Mucosa of stomach (tissue), 1 donor: ENCODE data around the gene VCAM1.
"Not testable (repeated sequence)": the region's sequence is repeated elsewhere in the genome, so short reads cannot be mapped to it uniquely, and the experiment has no call there.

Experiments
- H3K27me3 ChIP-seq: one replicate; pipeline ENCODE4 v1.7.0; 2013; ENCODE audit warnings: mild to moderate bottlenecking, low read length; ENCODE audit not compliant: control insufficient read depth, insufficient read depth
- H3K36me3 ChIP-seq: one replicate; pipeline ENCODE4 v1.7.0; 2013; ENCODE audit warnings: low read length; ENCODE audit not compliant: control insufficient read depth, insufficient read depth
- H3K4me1 ChIP-seq: one replicate; pipeline ENCODE4 v1.7.0; 2013; ENCODE audit warnings: mild to moderate bottlenecking, low read length; ENCODE audit not compliant: control insufficient read depth, insufficient read depth
- H3K4me3 ChIP-seq: one replicate; pipeline ENCODE4 v1.7.0; 2013; ENCODE audit warnings: low read length
- H3K9ac ChIP-seq: one replicate; pipeline ENCODE4 v1.7.0; 2013; ENCODE audit warnings: mild to moderate bottlenecking, low read length, moderate library complexity
- H3K9me3 ChIP-seq: one replicate; pipeline ENCODE4 v1.7.0; 2013; ENCODE audit warnings: mild to moderate bottlenecking, low read length, moderate library complexity; ENCODE audit not compliant: control insufficient read depth
- donor health status: Pancreatic carcinoma.

Gene VCAM1

DNA sequence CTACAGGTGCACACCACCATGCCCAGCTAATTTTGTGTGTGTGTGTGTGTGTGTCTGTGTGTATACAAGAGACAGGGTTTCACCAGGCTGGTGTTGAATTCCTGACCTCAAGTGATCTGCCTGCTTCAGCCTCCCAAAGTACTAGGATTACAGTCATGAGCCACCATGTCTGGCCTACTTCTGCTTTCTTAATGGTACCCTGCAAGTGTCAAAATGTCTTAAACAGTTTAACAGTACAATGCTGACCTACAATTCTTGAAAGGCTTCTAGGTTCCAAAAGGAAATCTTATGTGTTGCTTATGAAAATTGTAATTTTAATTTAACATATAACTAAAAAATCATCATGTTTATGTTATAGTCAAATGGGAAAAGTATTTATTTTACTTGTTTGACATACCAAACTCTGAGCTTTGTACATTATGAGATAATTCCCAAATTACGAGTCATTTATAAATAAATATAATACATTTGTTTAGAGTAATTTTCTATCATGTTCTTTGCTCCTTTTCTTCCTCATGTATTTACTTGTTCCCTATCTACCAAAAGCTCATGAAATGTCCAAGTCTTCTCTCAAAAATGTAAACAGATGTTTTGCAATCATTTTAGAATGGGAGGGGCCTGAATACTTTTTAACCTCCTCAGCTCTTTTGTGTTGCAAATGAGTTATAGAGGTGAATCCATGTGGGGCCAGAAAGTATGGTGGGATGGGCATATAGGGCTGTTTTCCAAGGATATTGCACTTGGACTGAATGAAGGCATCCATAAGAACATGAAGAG is 8.4 kb upstream of the VCAM1 start:
- Histone ChIP-seq H3K9ac (no peak overlapping the region), H3K4me1 (peaks cover 8% of the 10 kb centered on the region), H3K9me3 (no peaks in the 10 kb centered on the region), H3K27me3 (no peaks in the 10 kb centered on the region), H3K36me3 (no peaks in the 10 kb centered on the region), H3K4me3 (no peak overlapping the region)

DNA sequence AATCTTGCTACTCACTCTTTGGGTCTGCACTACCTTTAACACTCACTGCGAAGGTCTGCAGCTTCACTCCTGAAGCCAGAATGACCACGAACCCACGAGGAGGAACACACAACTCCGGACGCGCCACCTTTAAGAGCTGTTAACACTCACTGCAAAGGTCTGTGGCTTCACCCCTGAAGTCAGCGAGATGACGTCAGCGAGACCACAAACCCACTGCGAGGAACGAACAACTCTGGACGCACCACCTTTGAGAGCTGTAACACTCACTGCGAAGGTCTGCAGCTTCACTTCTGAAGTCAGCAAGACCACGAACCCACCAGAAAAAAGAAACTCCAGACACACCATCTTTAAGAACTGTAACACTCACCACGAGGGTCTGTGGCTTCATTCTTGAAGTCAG is 6.5 kb upstream of the VCAM1 start:
- not testable (repeated sequence) for H3K4me1 ChIP-seq, H3K4me3 ChIP-seq, H3K9ac ChIP-seq, H3K27me3 ChIP-seq, H3K9me3 ChIP-seq, H3K36me3 ChIP-seq

- Histone ChIP-seq H3K9me3 (no peaks in the 10 kb centered on the region), H3K9ac (no peak overlapping the region), H3K4me3 (no peak overlapping the region), H3K27me3 (no peaks in the 10 kb centered on the region), H3K36me3 (no peaks in the 10 kb centered on the region), H3K4me1 (peaks cover 8% of the 10 kb centered on the region)
These were observed 5.9 kb upstream of the VCAM1 start for GRCh38 chr1:100713626-100714025.

DNA sequence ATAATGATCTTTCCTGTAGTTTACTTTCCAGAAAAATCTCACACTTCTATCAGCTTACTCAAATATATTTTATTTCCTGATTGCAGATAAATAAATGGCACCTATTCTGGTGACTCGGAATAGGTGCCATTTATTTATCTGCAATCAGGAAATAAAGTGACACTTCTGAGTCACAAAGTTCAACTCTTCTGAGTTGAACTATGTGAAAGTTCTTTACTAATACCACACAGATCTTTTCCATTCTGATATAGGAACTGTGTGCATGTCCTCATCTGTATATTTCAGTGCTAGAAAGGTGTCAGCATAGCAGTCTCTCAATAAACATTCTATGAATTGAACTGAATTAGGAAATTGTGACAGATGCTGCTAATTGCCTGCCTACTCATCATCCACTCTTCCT is 4.9 kb upstream of the VCAM1 start:
- H3K4me1 ChIP-seq: peaks cover 8% of the 10 kb centered on the region
- H3K9ac ChIP-seq: no peak overlapping the region
- no peak overlapping the region for H3K4me3 ChIP-seq
- no peaks in the 10 kb centered on the region for H3K36me3 ChIP-seq
- H3K27me3 ChIP-seq: no peaks in the 10 kb centered on the region
- H3K9me3 ChIP-seq: no peaks in the 10 kb centered on the region

DNA sequence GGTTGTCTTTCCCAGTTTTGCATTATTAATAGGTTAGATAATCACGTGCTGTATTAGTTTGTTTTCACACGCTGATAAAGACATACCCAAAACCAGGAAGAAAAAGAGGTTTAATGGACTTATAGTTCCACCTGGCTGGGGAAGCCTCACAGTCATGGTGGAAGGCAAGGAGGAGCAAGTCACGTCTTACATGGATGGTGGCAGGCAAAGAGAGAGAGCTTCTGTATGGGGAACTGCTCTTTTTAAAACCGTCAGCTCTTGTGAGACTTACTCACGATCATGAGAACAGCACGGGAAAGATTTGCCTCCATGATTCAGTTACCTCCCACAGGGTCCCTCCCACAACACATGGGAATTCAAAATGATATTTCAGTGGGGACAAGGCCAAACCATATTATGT is 2.3 kb upstream of the VCAM1 start:
- no peaks in the 10 kb centered on the region for H3K36me3 ChIP-seq
- peaks cover 8% of the 10 kb centered on the region for H3K4me1 ChIP-seq
- no peak overlapping the region for H3K9ac ChIP-seq
- no peak overlapping the region for H3K4me3 ChIP-seq
- no peaks in the 10 kb centered on the region for H3K9me3 ChIP-seq
- H3K27me3 ChIP-seq: no peaks in the 10 kb centered on the region

- Histone ChIP-seq H3K4me3 (no peak overlapping the region), H3K4me1 (peaks cover 6% of the 10 kb centered on the region), H3K9me3 (no peaks in the 10 kb centered on the region)
These were observed 961 bp upstream of the VCAM1 start for GRCh38 chr1:100718581-100718980.

DNA sequence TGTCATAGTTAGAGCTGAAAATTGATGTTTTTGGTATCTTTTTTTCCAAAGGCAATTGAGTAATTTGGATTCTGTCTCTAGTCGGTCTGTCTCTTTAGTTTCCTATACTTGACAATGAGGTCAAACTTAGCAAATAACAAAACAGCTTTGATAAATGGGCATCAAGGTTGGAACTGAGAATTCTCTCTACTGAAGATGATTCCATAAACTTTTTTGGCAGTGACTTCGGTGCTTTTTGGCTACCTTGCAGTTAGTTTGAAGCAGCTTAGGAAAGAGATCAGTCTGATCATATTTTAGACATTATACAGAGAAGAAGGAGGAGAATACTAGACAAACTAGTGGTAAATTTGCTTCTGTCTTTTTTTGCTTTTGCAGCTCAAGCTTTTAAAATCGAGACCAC is 559 bp downstream of the VCAM1 start:
- no peaks in the 10 kb centered on the region for H3K4me1 ChIP-seq
- H3K4me3 ChIP-seq: no peak overlapping the region
- no peak overlapping the region for H3K9ac ChIP-seq
- H3K36me3 ChIP-seq: no peaks in the 10 kb centered on the region
- no peaks in the 10 kb centered on the region for H3K9me3 ChIP-seq
- H3K27me3 ChIP-seq: no peaks in the 10 kb centered on the region

More at GRCh38 chr1:100718581-100718980, 961 bp upstream of the VCAM1 start:
- Histone ChIP-seq H3K36me3 (no peaks in the 10 kb centered on the region), H3K27me3 (no peaks in the 10 kb centered on the region), H3K9ac (no peak overlapping the region)

DNA sequence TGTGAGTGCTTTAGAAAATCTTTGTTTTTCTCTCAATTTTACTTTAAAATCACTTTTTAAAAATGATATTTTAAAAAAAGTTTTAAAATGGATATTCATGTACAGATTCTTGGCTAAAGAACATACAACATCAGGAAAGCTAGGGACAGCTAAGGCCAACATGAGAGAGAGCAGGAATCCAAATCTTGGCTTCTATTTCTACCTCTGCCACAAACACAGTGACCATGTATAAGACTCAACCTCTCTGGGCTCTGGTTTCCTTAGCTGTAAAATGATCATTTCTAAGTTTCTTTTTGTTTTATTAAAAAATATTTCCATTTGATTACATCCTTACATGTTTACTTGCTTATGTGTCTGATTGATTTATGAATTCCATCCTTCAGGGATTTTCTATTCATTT is 1.2 kb downstream of the VCAM1 start:
- H3K4me3 ChIP-seq: no peak overlapping the region
- H3K9ac ChIP-seq: no peak overlapping the region

GRCh38 chr1:100721526-100722207 is 2.1 kb downstream of the VCAM1 start:
- no peaks in the 10 kb centered on the region for H3K36me3 ChIP-seq
- no peak overlapping the region for H3K9ac ChIP-seq
- H3K27me3 ChIP-seq: no peaks in the 10 kb centered on the region
- H3K4me3 ChIP-seq: no peak overlapping the region
- H3K9me3 ChIP-seq: no peaks in the 10 kb centered on the region
- no peaks in the 10 kb centered on the region for H3K4me1 ChIP-seq

More for the DNA sequence above, 1.2 kb downstream of the VCAM1 start:
- Histone ChIP-seq H3K36me3 (no peaks in the 10 kb centered on the region), H3K27me3 (no peaks in the 10 kb centered on the region), H3K4me1 (no peaks in the 10 kb centered on the region), H3K9me3 (no peaks in the 10 kb centered on the region)

GRCh38 chr1:100722221-100722620 is 2.7 kb downstream of the VCAM1 start:
- H3K36me3 ChIP-seq: no peaks in the 10 kb centered on the region
- H3K4me3 ChIP-seq: no peak overlapping the region
- H3K9ac ChIP-seq: no peak overlapping the region
- no peaks in the 10 kb centered on the region for H3K9me3 ChIP-seq
- no peaks in the 10 kb centered on the region for H3K27me3 ChIP-seq
- peaks cover 5% of the 10 kb centered on the region for H3K4me1 ChIP-seq

GRCh38 chr1:100724281-100724680 is 4.7 kb downstream of the VCAM1 start:
- H3K4me3 ChIP-seq: no peak overlapping the region
- H3K27me3 ChIP-seq: no peaks in the 10 kb centered on the region
- H3K36me3 ChIP-seq: no peaks in the 10 kb centered on the region
- H3K9ac ChIP-seq: no peak overlapping the region
- H3K4me1 ChIP-seq: peaks cover 7% of the 10 kb centered on the region
- H3K9me3 ChIP-seq: no peaks in the 10 kb centered on the region

DNA sequence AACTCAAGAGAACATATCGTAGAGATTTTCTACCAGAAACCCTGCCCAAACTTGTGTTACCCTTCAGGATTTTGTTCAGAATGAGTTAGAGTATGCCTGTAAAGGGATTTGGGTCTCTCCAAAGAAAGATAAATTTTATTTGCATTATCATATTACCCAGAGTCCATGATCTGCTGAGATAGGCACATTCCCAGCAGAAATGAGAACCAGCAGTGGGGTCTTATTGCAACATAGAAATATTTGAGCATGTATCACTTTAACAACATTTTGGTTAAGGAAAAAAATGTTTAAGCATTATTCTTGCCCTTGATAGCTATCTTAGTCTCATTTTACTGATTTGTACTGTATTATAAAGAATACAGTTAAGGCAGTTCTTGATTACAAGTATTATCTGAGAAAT is 10.6 kb downstream of the VCAM1 start:
- Histone ChIP-seq H3K27me3 (no peaks in the 10 kb centered on the region), H3K9ac (no peak overlapping the region), H3K36me3 (no peaks in the 10 kb centered on the region), H3K9me3 (no peaks in the 10 kb centered on the region), H3K4me1 (peaks cover 7% of the 10 kb centered on the region), H3K4me3 (no peak overlapping the region)
